HG02970 (cell line): Measurements from ENCODE around the gene CORO1C.
"Not testable (repeated sequence)": the region's sequence is repeated elsewhere in the genome, so short reads cannot be mapped to it uniquely, and the experiment has no call there.

Source experiments
- ATAC-seq: cut with Tn5 transposase; IDR thresholded peaks from one replicate; pipeline ENCODE4 v1.9.1; 2021; ENCODE audit warnings: mild to moderate bottlenecking, moderate library complexity, moderate number of reproducible peaks; ENCODE audit not compliant: unreplicated experiment, low FRiP score

Gene CORO1C

DNA sequence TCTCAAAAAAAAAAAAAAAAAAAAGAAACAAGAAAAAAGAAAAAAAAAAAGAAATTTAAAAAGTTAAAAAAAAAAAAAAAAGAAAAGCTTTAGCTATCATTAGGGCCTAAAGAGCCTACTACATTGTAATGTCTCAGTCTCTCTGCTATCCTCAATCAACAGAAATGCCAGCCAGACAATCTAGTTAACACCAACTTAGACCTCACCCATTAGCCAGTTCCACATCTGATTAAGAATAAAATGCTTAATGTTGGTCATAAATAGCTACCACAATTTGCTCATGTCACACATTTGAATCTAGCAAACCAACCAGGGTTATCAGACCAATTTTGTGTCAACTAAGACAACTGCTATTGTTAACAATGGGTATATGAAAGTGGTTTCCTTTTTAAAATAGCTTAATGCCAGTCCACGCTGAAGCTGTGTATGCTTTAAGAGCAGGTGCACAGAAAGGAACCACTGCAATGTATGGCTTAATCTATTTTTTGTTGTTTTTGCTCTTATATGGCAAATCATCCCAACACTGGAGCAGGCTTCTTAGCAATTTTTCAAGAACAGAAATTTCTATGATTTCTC is 52.1 kb downstream of the CORO1C start:
- no peak for ATAC-seq

DNA sequence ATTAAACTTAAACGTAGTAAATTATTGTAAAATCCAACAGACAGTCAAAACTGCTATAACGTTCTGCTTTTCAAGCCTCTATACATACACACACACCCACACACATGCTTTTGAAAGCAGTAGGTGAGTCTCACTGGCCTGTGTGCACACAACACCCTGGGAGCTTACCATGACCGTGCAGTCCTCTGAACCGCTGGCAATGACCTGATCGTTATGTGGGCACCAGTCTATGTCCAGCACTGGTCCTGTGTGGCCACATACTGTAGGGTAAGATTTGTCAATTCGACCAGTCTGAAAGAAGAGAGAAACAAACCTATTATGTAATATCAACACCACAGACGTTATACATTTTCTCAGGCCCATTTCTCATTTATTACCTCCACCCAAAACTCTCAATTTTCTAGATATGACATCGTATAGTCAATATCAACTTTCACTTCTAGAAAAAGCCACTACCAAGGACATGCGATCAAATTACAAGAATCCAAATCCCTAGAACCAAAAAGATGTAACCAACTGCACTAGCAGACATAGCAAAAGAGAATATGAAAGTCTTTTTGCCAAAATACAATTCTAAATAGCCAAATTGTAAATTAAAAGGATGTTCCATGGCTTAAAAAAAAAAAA is 53.1 kb downstream of the CORO1C start:
- ATAC-seq, result no peak

DNA sequence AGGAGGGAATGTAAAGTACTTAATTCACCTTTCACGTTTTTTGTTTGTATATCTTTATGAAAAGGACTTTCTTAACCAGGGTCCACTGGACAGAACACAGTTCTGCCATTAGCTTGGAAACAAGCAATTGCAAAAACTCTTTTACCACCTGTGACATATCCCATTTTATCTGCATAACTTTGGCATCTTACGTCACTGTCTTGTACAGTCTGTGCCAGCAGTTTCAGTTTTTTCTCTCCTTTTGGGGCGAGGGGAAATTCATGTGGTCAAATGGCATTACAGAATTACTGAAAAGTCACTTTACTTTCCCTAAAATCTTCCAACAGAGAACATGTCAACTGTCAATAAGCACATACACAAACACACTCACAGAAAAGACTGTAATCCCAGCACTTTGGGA is 53.9 kb downstream of the CORO1C start:
- ATAC-seq, result no peak

DNA sequence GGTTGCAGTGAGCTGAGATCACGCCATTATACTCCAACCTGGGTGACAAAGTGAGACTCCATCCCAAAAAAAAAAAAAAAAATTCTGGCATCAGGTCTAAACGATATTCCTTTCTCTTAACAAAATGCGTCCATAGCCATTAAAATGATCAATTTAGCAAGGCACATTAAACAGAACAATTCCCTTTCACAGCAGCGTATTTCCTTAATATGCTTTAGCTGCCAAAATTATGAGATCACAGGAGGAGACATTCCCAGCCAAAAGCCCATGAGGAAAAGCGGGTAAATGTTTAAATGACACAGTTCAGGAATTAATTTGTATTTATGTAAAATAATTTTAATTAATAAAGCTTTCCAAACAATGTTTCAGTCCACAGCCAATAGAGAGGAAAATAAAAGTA is 54.6 kb downstream of the CORO1C start:
- no peak for ATAC-seq

DNA sequence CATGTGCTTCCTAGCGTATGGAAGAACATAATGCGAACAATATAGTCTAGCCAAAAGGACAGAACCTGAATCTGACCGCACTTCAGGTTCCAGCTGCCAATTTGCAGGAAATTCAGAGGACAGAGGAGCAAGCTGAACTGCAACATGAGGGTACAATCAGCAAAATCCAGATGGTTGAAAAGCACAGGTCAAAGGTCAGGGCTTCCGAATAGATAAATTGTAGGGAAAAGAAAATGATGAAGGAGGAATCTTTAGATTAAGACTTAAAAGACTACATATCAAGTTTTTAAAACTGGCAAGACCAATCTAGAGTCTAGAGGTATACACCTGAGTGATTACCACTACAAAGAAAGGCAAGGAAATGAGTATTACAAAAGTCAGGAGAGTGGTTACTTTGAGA is 55.5 kb downstream of the CORO1C start:
- ATAC-seq, result no peak

DNA sequence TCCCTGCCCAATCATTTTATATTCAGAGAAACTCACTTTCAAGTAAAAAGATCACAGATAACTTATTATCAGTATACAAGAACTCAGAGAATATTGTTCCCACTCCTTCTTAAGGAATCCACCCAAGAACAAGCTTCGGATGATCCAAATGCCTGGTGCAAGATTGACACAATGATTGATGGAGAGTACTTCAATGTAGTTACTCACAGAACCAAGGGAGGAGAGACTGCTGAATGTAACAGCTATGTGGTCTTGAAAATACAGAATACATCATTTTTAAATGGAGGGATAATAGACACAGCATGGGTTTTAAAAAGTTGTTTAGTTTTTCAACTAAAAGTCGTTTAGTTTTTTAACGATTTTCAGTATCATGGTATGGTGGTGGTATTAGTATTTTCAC is 59.3 kb downstream of the CORO1C start:
- ATAC-seq, result no peak

DNA sequence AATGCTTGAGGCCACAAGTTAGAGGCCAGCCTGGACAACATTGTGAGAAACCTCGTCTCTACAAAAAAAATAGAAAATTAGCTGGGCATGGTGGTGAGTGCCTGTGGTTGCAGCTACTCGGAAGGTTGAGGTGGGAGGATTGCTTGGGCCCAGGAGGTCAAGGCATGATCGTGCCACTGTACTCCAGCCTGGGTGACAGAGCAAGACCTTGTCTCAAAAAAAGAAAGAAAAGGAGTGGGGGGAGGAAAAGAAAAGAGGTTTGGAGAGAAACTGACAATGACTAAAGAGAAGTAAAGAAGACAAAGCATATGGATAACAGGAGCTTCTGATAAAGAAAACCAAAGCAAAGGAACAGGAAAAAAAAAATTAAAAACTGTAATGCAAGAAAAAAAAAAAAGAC is 60.2 kb downstream of the CORO1C start:
- ATAC-seq, result no peak

DNA sequence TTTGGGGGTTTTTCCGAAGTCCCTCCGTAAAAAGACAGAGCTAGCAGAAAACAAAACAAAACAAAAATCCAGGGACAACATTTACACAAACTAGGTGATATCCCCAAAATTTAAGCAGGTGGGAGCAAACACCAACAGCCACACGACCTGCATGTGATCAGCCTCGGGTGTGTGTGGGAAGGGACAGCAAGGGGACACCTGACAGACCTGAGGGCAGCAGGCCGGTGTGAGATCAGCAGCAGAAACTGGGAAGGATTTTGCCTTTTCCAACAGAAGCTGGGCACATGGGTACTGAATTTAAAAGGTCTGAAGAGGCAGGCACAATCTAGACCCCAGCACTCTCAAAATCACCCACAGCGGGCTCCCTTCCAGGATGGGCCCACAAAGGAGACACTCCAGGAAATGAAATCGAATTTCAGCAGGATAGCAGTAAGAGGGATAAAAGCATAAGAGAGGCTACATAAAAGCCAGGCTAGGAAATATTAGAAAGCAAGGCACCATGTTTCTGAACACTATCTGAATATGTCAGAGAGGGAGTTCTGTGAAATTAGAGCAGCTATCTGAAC is 61.2 kb downstream of the CORO1C start:
- no peak for ATAC-seq

DNA sequence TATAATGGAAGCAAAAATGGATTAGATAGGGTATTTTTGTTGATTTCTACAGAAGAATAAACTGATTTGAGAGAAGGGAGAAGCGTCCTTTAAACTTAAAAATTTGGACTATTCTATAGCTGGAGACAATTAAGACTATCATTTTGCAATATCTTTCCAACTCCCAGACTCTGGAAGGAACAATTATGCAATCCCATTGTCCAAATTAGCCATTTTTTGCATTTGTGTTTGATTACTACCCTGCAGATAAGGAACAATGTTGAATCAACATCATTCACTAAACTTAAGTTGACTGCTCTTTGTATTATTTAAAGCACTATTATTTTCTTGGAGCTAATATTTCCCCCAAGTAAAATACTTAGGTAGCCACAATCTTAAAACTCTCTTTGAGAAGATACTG is 62.8 kb downstream of the CORO1C start:
- no peak for ATAC-seq

DNA sequence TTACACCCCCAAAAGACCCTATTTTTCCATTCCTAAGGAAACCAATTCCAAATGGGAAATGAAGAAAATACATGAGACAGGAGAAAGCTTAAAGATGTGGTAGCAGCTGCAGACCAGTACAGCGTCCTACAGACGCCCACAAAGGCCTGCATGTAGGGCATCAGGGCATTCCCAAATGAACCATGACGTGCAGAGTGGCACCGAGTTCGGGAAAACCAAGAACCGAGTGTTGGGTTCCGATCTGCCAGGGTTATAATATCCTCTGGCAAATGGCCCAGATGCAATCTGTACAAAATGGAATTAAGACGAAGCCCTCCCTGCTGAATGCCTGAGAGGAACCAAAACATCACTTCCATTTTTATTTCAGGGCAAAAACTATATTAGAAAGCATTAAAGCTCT is 63.3 kb downstream of the CORO1C start:
- no peak for ATAC-seq

DNA sequence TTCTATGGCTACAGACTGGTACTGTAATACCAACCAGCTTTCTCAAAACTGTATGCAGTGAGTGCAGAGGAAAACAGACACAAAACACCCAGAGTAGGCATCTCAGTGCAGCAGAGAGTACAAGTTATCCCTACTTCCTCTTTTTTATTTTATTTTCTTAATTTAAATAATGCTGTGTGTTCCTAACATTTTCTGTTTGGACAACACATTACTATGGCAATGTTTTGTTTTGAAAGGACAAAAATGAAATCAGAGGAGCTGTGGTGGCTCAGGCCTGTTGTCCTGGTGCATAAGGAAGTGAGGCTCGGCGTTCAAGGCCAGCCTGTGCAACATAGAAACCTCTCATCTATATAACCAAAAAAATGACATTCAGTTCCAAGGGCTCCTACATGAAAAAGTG is 64.0 kb downstream of the CORO1C start:
- no peak for ATAC-seq

DNA sequence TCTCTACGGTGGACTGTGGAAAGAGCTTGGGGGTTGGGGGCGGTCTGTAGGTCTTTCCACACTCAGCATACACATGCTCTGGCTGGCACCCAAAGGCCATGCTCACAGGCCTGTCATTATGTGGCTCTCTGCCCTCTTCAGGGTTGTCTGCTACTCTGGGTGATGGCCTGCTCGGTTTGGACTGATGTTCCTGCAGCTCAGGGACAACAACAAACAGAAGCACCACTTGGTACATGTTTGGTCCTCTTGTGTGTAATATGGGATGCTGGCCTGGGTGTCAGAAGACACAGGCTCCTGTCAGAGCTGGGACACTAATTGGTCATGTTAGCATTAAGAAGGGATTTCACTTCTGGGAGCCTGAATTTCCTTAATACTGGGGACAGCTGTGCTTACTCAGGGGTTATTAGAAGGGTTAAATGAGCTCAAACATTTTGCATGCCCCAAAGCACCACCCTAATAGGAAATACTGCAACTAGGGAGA is 64.9 kb downstream of the CORO1C start:
- ATAC-seq, result no peak

DNA sequence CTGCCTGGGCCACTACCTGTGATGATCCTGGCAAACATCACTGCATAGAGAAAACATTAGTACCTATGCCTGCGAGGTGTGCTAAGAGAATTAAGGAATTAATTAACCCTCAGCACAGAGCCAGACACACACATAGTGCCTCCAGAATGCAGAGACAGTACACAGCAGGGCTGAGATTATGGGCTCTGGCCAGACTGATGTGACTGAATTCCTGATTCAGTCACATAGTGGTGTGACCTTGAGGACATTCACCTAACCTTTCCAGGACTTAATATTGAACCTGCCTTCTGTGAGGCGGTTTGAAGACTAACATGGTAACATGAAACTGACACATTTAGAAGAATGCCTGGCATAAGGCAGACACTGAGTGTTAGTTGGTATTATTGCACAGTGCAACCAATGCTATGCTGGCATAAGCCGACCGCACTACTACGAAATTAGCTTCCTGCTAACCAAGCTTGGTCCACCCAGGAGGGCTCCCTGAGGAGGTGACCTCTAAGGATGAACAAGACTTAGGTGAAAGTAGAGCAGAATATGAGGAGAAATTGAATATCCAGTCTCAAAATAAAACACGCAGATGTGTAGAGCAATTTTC is 65.6 kb downstream of the CORO1C start:
- ATAC-seq, result no peak

DNA sequence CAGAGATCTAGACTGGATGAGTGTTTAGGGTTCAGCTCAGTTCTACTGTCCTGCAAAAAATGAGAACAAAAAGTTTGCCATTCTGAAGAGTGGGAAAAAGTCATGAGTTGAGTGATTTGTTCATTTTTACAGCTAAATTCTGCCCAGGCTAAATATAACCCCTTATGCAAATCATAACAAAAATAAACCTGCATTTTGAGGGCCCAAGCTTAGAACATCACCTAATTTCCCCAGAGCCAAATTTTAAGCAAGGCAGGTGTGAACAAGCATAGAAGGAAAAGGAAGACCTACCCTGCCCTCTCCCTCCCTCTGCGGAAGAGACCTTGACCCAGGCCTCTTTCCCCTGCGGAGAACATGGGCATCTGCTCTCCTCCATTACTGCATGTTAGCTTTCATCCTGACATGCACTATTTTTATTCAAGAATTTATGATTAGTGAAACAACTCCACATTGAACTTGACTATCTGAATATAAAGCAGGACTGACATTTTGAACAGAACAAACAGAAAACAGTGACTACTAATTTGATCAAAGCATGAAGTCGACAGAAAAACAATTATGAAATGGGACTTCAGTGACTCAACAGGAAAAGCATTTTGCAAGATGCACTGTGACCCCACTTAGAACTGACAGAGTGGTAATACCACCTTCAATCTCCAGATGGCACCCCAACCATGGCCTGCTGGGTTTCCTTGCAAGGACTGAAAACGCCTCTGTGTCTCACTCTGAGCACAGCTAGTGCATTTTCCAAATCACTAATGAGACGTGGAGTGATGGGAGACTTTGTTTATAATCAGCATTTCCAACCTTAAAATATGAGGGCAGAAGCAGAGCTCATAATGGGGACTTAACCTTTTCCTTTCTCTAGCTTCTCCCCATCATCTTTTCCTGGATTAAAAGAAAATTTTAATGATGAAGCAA is 66.7 kb downstream of the CORO1C start:
- peak; percentile 57 for ATAC-seq

DNA sequence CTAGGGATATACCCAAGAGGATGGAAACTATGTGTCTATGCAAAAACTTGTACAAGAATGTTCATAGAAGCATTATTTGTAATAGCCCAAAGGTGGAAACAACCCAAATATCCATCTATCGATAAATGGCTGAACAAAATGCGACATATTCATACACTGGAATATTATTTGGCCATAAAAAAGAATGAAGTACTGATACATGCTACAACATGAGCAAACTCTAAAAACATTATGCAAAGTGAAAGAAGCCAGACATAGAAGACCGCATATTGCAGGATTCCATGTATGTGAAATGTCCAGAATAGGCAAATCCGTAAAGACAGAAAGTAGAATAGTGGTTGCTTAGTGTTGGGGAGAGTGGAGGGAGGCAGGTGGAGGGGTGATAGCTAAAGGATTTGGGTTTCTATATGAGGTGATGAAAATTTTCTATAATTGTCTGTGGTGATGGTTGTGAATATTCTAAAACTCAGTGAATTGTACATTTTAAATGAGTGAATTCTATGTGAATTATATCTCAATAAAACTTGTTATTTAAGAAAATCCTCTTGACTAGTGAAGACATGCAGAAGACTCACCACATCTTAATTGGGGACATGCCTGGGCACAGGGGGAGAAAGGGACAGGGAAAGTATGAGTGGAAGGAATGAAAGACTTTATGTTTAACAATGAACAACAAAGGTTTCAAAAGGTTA is 67.8 kb downstream of the CORO1C start:
- no peak for ATAC-seq

DNA sequence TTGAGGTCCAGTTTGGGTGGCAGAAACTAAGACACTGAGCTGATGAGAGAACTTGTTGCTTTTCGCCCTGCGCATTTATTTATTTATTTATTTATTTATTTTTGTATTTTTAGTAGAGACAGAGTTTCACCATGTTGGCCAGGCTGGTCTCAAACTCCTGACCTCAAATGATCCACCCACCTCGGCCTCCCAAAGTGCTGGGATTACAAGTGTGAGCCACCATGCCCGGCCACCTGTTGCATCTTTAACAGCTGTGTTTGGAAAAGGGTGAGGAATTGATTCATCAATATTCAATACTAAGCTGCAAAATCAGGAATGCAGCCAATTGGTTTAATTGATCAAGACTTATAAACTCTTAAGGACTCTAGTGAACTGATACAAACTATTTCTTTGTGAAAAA is 73.2 kb downstream of the CORO1C start:
- ATAC-seq, result not testable (repeated sequence)

DNA sequence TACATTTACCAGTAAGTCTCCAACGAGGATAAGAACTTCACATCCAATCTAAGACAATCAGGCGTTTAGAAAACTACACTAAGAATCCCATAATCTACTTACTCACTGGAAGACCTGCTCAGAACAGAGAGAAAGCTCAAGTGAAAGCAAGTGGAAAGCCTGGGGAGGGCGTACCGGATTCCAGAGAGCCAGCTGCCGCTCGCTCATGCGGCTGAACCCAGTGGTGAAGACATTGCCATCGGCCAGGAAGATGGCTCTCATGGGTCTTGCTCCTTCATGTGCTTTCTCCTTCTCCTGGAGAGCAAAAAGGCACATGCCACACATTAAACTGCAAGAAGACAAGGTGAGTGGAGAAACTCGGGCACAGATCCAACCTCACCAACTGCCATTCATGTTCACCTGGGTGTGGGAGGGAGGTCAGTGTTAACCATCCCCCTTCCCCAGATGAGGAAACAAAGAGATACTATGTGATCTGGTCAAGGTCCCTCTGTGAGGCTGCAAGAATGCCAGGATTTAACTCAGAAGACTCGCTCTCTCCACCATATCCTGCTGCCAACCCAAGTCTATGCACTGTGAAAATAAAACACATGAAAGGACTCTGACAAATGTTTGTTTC is 74.1 kb downstream of the CORO1C start:
- ATAC-seq, result no peak

DNA sequence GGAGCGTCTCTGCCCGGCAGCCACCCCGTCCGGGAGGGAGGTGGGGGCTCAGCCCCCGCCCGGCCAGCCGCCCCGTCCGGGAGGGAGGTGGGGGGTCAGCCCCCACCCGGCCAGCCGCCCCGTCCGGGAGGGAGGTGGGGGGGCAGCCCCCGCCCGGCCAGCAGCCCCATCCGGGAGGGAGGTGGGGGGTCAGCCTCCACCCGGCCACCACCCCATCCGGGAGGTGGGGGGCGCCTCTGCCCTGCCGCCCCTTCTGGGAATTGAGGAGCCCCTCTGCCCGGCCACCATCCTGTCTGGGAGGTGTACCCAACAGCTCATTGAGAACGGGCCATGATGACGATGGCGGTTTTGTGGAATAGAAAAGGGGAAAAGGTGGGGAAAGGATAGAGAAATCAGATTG is 75.1 kb downstream of the CORO1C start:
- ATAC-seq, result not testable (repeated sequence)

DNA sequence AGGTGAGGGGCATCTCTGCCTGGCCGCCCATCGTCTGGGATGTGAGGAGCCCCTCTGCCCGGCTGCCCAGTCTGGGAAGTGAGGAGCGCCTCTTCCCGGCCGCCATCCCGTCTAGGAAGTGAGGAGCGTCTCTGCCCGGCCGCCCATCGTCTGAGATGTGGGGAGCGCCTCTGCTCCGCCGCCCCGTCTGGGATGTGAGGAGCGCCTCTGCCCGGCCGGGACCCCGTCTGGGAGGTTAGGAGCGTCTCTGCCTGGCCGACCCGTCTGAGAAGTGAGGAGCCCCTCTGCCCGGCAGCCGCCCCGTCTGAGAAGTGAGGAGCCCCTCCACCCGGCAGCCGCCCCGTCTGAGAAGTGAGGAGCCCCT is 75.5 kb downstream of the CORO1C start:
- ATAC-seq, result not testable (repeated sequence)

DNA sequence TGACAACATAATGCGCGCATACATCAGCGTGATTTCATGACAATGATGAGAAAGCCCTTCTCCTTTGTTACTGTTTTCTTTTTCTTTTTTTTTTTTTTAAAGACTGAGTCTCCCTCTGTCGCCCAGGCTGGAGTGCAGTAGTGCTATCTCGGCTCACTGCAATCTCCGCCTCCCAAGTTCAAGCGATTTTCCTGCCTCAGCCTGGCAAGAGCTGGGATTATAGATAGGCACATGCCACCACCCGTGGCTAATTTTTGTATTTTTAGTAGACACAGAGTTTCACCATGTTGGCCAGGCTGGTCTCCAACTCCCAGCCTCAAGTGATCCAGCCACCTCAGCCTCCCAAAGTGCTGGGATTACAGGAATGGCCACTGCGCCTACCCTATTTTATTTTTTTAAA is 76.7 kb downstream of the CORO1C start:
- not testable (repeated sequence) for ATAC-seq
